Hepatocyte (in vitro differentiated cells): Measurements from ENCODE around the gene MYNN.

Experiments used
- CTCF ChIP-seq: fragments of 200-600 bp; sonication (generic); IDR thresholded peaks from 2 replicates; pipeline ENCODE4 v1.5.1; 2016; ENCODE audit warnings: antibody characterized with exemption, mild to moderate bottlenecking; ENCODE audit not compliant: poor library complexity
- EZH2 ChIP-seq: fragments of 200-600 bp; sonication (generic); IDR thresholded peaks from 2 replicates; pipeline ENCODE4 v1.6.1; 2016; ENCODE audit warnings: antibody characterized with exemption, mild to moderate bottlenecking, borderline replicate concordance
- EZH2phosphoT487 ChIP-seq: fragments of 200-600 bp; sonication (generic); IDR thresholded peaks from one replicate; pipeline ENCODE4 v1.6.1; 2018; ENCODE audit warnings: antibody characterized with exemption, mild to moderate bottlenecking, low read depth, moderate library complexity; ENCODE audit not compliant: unreplicated experiment, severe bottlenecking

GRCh38 chr3:169760479-169760878, 12.7 kb upstream of the MYNN start:
- no peak for TF ChIP-seq CTCF
- no peak for TF ChIP-seq EZH2phosphoT487
- TF ChIP-seq EZH2, result no peak
